H9 (cell line): Measurements from ENCODE around the gene DNM1. TPM values are rescaled to one million over a fixed set of nuclear protein-coding genes. Genes with fewer than 3 reads are reported as not detected.

ENCODE experiments used
- DNase-seq: peaks from one replicate; pipeline ENCODE4 v3.0.0-alpha.2; 2017
- H2AFZ ChIP-seq: one replicate; pipeline ENCODE4 v1.6.1; 2013; ENCODE audit warnings: mild to moderate bottlenecking, low read length, control low read depth, moderate library complexity
- H2AK5ac ChIP-seq: 2 replicates; pipeline ENCODE4 v1.6.1; 2013; ENCODE audit warnings: low read length, control low read depth, mixed read lengths; ENCODE audit not compliant: insufficient read length
- H2BK120ac ChIP-seq: one replicate; pipeline ENCODE4 v1.6.1; 2013; ENCODE audit warnings: low read depth, mild to moderate bottlenecking, low read length, control low read depth, inconsistent platforms; ENCODE audit not compliant: poor library complexity, severe bottlenecking
- H2BK12ac ChIP-seq: 2 replicates; pipeline ENCODE4 v1.6.1; 2013; ENCODE audit warnings: low read length, control low read depth, mixed read lengths, low read depth; ENCODE audit not compliant: insufficient read length
- H2BK15ac ChIP-seq: 2 replicates; pipeline ENCODE4 v1.6.1; 2013; ENCODE audit warnings: low read depth, low read length, control low read depth
- H2BK20ac ChIP-seq: one replicate; pipeline ENCODE4 v1.6.1; 2013; ENCODE audit warnings: low read depth, mild to moderate bottlenecking, low read length, control low read depth, inconsistent platforms; ENCODE audit not compliant: poor library complexity, severe bottlenecking
- H2BK5ac ChIP-seq: 2 replicates; pipeline ENCODE4 v1.6.1; 2013; ENCODE audit warnings: low read length, control low read depth, mixed read lengths; ENCODE audit not compliant: insufficient read length
- H3K14ac ChIP-seq: 2 replicates; pipeline ENCODE4 v1.6.1; 2013; ENCODE audit warnings: low read length, control low read depth; ENCODE audit not compliant: insufficient read depth
- H3K18ac ChIP-seq: 2 replicates; pipeline ENCODE4 v1.6.1; 2013; ENCODE audit warnings: low read depth, mild to moderate bottlenecking, mixed read lengths, low read length, control low read depth; ENCODE audit not compliant: insufficient read length
- H3K23ac ChIP-seq: 2 replicates; pipeline ENCODE4 v1.6.1; 2013; ENCODE audit warnings: low read length, control low read depth, mixed read lengths, low read depth; ENCODE audit not compliant: insufficient read length
- H3K23me2 ChIP-seq: 2 replicates; pipeline ENCODE4 v1.6.1; 2013; ENCODE audit warnings: low read depth, mild to moderate bottlenecking, mixed read lengths, low read length, control low read depth; ENCODE audit not compliant: insufficient read length, poor library complexity, severe bottlenecking
- H3K27ac ChIP-seq: 2 replicates; pipeline ENCODE4 v1.5.1; 2013; ENCODE audit warnings: low read length, control low read depth, mixed read lengths, low read depth; ENCODE audit not compliant: insufficient read length
- H3K27me3 ChIP-seq: 2 replicates; pipeline ENCODE4 v1.6.1; 2013; ENCODE audit warnings: low read length, control low read depth, inconsistent platforms; ENCODE audit not compliant: insufficient read depth
- H3K4ac ChIP-seq: 2 replicates; pipeline ENCODE4 v1.6.1; 2013; ENCODE audit warnings: low read depth, mild to moderate bottlenecking, control low read depth, inconsistent platforms, low read length, moderate library complexity
- H3K4me1 ChIP-seq: 2 replicates; pipeline ENCODE4 v1.6.1; 2013; ENCODE audit warnings: low read length, control low read depth, inconsistent platforms; ENCODE audit not compliant: insufficient read depth
- H3K4me2 ChIP-seq: 2 replicates; pipeline ENCODE4 v1.6.1; 2013; ENCODE audit warnings: low read length, control low read depth, mixed read lengths; ENCODE audit not compliant: insufficient read length, insufficient read depth
- H3K56ac ChIP-seq: 2 replicates; pipeline ENCODE4 v1.6.1; 2013; ENCODE audit warnings: low read depth, mild to moderate bottlenecking, mixed read lengths, low read length, control low read depth; ENCODE audit not compliant: insufficient read length
- H3K79me1 ChIP-seq: 2 replicates; pipeline ENCODE4 v1.6.1; 2013; ENCODE audit warnings: low read depth, mild to moderate bottlenecking, moderate library complexity, low read length, control low read depth, inconsistent platforms; ENCODE audit not compliant: insufficient read depth, poor library complexity, severe bottlenecking
- H3K79me2 ChIP-seq: 2 replicates; pipeline ENCODE4 v1.6.1; 2013; ENCODE audit warnings: low read length, control low read depth, inconsistent platforms; ENCODE audit not compliant: insufficient read depth
- H3K9ac ChIP-seq: 2 replicates; pipeline ENCODE4 v1.6.1; 2013; ENCODE audit warnings: low read length, control low read depth, mixed read lengths; ENCODE audit not compliant: insufficient read length; ENCODE audit errors: extremely low read depth
- H3K9me3 ChIP-seq: one replicate; pipeline ENCODE4 v1.6.1; 2013; ENCODE audit warnings: low read depth, low read length, inconsistent platforms; ENCODE audit not compliant: control insufficient read depth
- H3T11ph ChIP-seq: one replicate; pipeline ENCODE4 v1.6.1; 2013; ENCODE audit warnings: mild to moderate bottlenecking, low read length, control low read depth, inconsistent platforms
- H4K20me1 ChIP-seq: one replicate; pipeline ENCODE4 v1.6.1; 2013; ENCODE audit not compliant: control insufficient read depth, insufficient read length, insufficient read depth
- H4K5ac ChIP-seq: 2 replicates; pipeline ENCODE4 v1.6.1; 2013; ENCODE audit warnings: low read depth, mild to moderate bottlenecking, mixed read lengths, low read length, control low read depth; ENCODE audit not compliant: insufficient read length
- H4K8ac ChIP-seq: replicated peaks from 2 replicates; pipeline ENCODE4 v1.6.1; 2013; ENCODE audit warnings: low read length, control low read depth, mixed read lengths, low read depth; ENCODE audit not compliant: insufficient read length
- H4K91ac ChIP-seq: 2 replicates; pipeline ENCODE4 v1.6.1; 2013; ENCODE audit warnings: low read depth, mild to moderate bottlenecking, moderate library complexity, mixed read lengths, low read length, control low read depth; ENCODE audit not compliant: insufficient read length
- H3K27ac Mint-ChIP-seq, 3 experiments: 2 replicates in 2 of 3; 3 replicates in 1 of 3; pipeline ENCODE4 v1.8.0; 2020 to 2021; ENCODE audit warnings: mixed read lengths in 3 of 3, mild to moderate bottlenecking in 1 of 3, moderate library complexity in 1 of 3
- H3K27me3 Mint-ChIP-seq: 2 replicates; pipeline ENCODE4 v1.8.0; 2021; ENCODE audit warnings: low read depth, mild to moderate bottlenecking, moderate library complexity, mixed read lengths
- H3K36me3 Mint-ChIP-seq, 3 experiments: 2 replicates in 2 of 3; 3 replicates in 1 of 3; pipeline ENCODE4 v1.8.0; 2020 to 2021; ENCODE audit warnings: low read depth in 3 of 3, mixed read lengths in 3 of 3; ENCODE audit not compliant: insufficient read depth in 1 of 3
- H3K4me1 Mint-ChIP-seq, 2 experiments: 2 replicates each; pipeline ENCODE4 v1.8.0; 2020; ENCODE audit warnings: mixed read lengths in 2 of 2
- H3K4me3 Mint-ChIP-seq, 2 experiments: 2 replicates in 1 of 2; 3 replicates in 1 of 2; pipeline ENCODE4 v1.8.0; 2020 to 2021; ENCODE audit warnings: mild to moderate bottlenecking in 2 of 2, mixed read lengths in 2 of 2, moderate library complexity in 1 of 2
- H3K9me3 Mint-ChIP-seq, 2 experiments: 2 replicates in 1 of 2; 3 replicates in 1 of 2; pipeline ENCODE4 v1.8.0; 2020; ENCODE audit warnings: mild to moderate bottlenecking in 2 of 2, mixed read lengths in 2 of 2, moderate library complexity in 1 of 2
- WGBS: extraction: QIAGEN DNeasy Blood & Tissue Kit; methylation state at CpG from one replicate; pipeline ENCODE4 v1.1.7; 2013; ENCODE audit warnings: missing lambda C conversion rate, low lambda C conversion rate, mixed read lengths; ENCODE audit not compliant: insufficient read length; ENCODE audit errors: extremely low coverage; 5-methylcytosine and 5-hydroxymethylcytosine counted together
- total RNA-seq: library from RNA; stranded (reverse); gene quantifications from 2 replicates; pipeline ENCODE4 v1.2.1, GENCODE V29; 2021
- TF ChIP-seq, protein P1 (sequence below): fragments of 200-600 bp; sonication (generic); conservative IDR thresholded peaks from 3 replicates; pipeline ENCODE4 v1.8.0; 2021; ENCODE audit warnings: antibody characterized with exemption, mild to moderate bottlenecking

Gene DNM1
- total RNA-seq, 1 experiment from 2014 or later: 58.0 TPM

DNA sequence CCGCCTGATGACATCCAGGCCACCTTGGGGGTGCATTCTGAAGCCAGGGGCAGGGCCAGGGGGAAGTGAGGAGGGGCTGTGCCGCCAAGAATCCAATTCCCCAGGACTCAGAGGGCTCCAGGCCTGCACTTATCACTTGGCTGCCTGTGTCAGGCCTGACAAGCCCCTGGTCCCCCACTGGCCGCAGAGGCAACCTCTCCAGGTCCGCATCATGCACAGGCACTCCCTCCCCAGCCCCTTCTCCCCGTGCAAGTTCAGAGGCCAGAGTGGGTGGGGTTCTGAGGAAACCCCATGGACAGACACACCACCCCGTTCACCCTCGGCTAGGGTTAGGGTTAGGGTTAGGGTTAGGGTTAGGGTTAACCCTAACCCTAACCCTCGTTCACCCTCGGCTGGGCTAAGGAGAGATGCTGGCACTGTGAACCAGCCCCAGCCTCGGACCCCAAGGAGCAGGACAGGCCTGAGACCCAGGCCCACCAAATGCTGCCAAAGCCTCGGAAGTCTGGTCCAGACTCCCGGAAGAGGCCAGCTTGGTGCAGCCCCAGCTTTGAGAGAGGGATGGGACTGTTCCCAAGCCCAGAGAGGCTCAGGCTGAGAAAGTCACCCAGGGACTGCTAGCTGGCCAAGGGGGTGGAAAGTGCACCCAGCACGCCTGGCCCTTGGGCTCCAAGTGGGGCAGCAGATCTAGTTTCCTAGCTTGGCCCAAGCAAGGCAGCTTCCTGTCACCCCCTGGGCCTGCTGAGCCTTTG is 49.1 kb upstream of the DNM1 start:
- Histone ChIP-seq H3K9me3 (no peaks in the 10 kb centered on the region), H3K27ac (no peak overlapping the region), H2AFZ (no peak overlapping the region), H3K23me2 (no peaks in the 10 kb centered on the region), H3K9ac (no peak overlapping the region), H3K27me3 (no peaks in the 10 kb centered on the region), H4K8ac (no peak overlapping the region), H3K79me1 (no peaks in the 10 kb centered on the region), H2AK5ac (no peak overlapping the region), H3K79me2 (no peaks in the 10 kb centered on the region), H3K4ac (no peak overlapping the region), H2BK20ac (no peak overlapping the region), H3T11ph (no peak overlapping the region), H2BK5ac (no peak overlapping the region), H2BK12ac (no peak overlapping the region), H3K14ac (no peak overlapping the region), H3K56ac (no peak overlapping the region), H3K18ac (no peak overlapping the region), H4K91ac (no peak overlapping the region), H4K5ac (no peak overlapping the region), H2BK120ac (no peak overlapping the region), H4K20me1 (no peaks in the 10 kb centered on the region), H2BK15ac (no peak overlapping the region), H3K4me2 (no peak overlapping the region), H3K23ac (no peak overlapping the region), H3K4me1 (no peaks in the 10 kb centered on the region)
- Mint-ChIP-seq H3K36me3 (no peaks in the 10 kb centered on the region), H3K27me3 (peaks cover 10% of the 10 kb centered on the region), H3K4me1 (peaks cover 5 to 14% of the 10 kb centered on the region in 2 experiments), H3K27ac (no peak overlapping the region), H3K4me3 (no peak overlapping the region), H3K9me3 (no peaks in the 10 kb centered on the region)
- TF ChIP-seq, protein P1, sequence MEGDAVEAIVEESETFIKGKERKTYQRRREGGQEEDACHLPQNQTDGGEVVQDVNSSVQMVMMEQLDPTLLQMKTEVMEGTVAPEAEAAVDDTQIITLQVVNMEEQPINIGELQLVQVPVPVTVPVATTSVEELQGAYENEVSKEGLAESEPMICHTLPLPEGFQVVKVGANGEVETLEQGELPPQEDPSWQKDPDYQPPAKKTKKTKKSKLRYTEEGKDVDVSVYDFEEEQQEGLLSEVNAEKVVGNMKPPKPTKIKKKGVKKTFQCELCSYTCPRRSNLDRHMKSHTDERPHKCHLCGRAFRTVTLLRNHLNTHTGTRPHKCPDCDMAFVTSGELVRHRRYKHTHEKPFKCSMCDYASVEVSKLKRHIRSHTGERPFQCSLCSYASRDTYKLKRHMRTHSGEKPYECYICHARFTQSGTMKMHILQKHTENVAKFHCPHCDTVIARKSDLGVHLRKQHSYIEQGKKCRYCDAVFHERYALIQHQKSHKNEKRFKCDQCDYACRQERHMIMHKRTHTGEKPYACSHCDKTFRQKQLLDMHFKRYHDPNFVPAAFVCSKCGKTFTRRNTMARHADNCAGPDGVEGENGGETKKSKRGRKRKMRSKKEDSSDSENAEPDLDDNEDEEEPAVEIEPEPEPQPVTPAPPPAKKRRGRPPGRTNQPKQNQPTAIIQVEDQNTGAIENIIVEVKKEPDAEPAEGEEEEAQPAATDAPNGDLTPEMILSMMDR: no peak
- DNase-seq: no peak
- WGBS: no CpG with 5 or more reads among the region's 13 CpGs
